IgD-negative memory B cell (primary cell): Measurements from ENCODE around the gene PTCSC3. TPM values are rescaled to one million over a fixed set of nuclear protein-coding genes. Genes with fewer than 3 reads are reported as not detected.

ENCODE experiments used
- H3K27ac Mint-ChIP-seq, 3 donors: one replicate each; pipeline ENCODE4 v1.8.0; 2020 to 2022; ENCODE audit warnings: mild to moderate bottlenecking in 3 of 3, mixed read lengths in 3 of 3, moderate library complexity in 1 of 3
- H3K27me3 Mint-ChIP-seq: one replicate; pipeline ENCODE4 v1.8.0; 2021; ENCODE audit warnings: mixed read lengths
- H3K36me3 Mint-ChIP-seq: one replicate; pipeline ENCODE4 v1.8.0; 2020; ENCODE audit warnings: mild to moderate bottlenecking, mixed read lengths
- H3K4me1 Mint-ChIP-seq, 3 donors: one replicate each; pipeline ENCODE4 v1.8.0; 2020 to 2022; ENCODE audit warnings: mixed read lengths in 3 of 3, mild to moderate bottlenecking in 1 of 3
- H3K4me3 Mint-ChIP-seq, 4 donors: one replicate each; pipeline ENCODE4 v1.8.0; 2020 to 2022; ENCODE audit warnings: mild to moderate bottlenecking in 4 of 4, mixed read lengths in 4 of 4, moderate library complexity in 3 of 4
- H3K9me3 Mint-ChIP-seq, 3 donors: one replicate each; pipeline ENCODE4 v1.8.0; 2020 to 2021; ENCODE audit warnings: mixed read lengths in 3 of 3, mild to moderate bottlenecking in 1 of 3
- polyA plus RNA-seq: library from polyadenylated mRNA; unstranded; fragments of 300-500 nt; fragmentation: Illumina TruSeq; gene quantifications from one replicate; pipeline ENCODE4 v1.2.3, GENCODE V29; 2021

The PTCSC3 gene
- polyA plus RNA-seq, 1 donor from 2014 or later: not detected

DNA sequence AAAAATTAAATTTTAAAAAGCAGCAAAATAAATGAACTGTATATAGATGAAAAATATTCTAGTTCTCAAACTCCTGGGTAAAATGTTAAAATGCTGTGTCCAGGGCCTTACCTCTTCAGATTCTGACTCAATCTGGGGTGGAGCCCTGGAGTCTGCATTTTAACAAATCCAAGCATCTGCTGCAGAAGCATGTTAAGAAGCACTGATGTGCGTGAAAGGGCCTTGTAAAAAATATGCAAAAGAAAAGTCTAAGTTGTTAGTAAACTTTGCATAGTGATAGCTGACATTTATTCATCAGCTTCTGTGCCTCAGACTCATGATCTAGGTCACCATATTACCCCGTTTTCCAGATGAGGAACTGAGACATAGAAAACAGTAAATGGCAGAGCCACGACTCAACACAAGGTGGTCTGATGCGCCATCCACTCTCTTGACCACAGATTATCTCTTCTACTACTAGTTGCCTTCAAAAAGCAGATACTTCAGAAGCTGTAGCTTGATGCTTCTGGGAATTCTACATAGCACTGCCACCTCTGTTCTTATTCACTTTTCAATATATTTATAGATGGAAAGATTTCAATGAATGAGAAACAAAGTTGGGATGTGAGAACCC, 28.0 kb upstream of the PTCSC3 start:
- H3K4me3 Mint-ChIP-seq: no peak overlapping the region
- no peaks in the 10 kb centered on the region for H3K4me1 Mint-ChIP-seq
- no peaks in the 10 kb centered on the region for H3K36me3 Mint-ChIP-seq
- peaks cover 0 to 5% (median 0%) of the 10 kb centered on the region in 3 donors for H3K9me3 Mint-ChIP-seq
- peaks cover 2% of the 10 kb centered on the region for H3K27me3 Mint-ChIP-seq
- no peak overlapping the region for H3K27ac Mint-ChIP-seq

DNA sequence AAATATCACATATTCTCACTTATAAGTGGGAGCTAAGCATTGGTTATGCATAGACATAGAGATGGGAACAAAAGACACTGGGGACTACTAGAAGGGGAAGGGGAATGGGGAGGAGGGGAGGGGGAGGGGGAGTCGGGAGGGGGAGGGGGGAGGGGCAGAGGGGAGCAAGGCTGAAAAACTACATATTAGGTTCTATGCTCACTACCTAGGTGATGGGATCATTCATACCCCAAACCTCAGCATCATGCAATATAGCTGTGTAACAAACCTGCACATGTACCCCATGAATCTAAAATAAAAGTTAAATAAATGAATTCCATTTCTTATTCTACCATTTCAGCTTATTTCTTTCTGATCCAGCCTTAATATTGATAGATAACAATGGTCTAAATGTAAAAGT, 21.9 kb upstream of the PTCSC3 start:
- H3K27ac Mint-ChIP-seq: no peak overlapping the region
- no peaks in the 10 kb centered on the region for H3K9me3 Mint-ChIP-seq
- H3K27me3 Mint-ChIP-seq: no peaks in the 10 kb centered on the region
- H3K36me3 Mint-ChIP-seq: no peaks in the 10 kb centered on the region
- no peak overlapping the region for H3K4me3 Mint-ChIP-seq
- H3K4me1 Mint-ChIP-seq: no peaks in the 10 kb centered on the region

DNA sequence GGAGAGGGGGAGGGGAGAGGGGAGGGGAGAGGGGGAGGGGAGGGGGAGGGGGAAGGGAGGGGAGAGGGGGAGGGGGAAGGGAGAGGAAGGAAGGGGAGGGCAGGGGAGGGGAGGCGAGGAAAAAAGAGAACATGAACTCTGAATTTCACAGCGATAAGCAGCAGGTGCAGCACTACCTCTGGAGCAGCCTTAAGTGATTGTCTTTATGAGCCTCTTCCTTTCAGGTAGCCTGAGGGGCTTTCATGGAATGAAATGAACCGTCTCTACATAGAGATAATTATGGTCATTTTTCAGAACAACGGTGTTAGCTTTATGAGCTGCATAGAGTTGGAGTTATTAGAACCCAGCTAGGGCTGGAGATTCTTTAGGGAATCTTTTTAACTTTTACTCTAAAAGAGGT, 18.1 kb upstream of the PTCSC3 start:
- no peaks in the 10 kb centered on the region for H3K4me1 Mint-ChIP-seq
- H3K4me3 Mint-ChIP-seq: no peak overlapping the region
- no peak overlapping the region for H3K27ac Mint-ChIP-seq
- peaks cover 0 to 3% (median 0%) of the 10 kb centered on the region in 3 donors for H3K9me3 Mint-ChIP-seq
- no peaks in the 10 kb centered on the region for H3K27me3 Mint-ChIP-seq
- no peaks in the 10 kb centered on the region for H3K36me3 Mint-ChIP-seq

DNA sequence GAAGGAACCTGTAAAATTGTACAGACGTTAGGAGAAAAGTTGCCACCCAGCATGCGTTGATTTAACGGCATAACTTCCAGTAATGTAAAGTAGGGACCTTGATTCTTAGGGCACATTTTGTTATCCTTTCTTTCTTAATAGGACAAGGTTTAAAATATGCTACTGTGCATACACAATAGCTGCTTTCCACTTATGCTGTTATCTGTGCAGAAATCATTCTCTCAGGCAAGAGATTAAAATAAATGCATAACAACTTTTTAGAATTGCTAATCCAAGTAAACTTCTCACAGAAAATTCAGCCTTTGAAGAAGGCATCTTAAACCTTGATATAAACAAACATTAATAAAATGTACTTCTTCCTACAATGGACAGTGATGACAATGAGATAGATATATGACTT, 16.0 kb upstream of the PTCSC3 start:
- Mint-ChIP-seq H3K27me3 (no peaks in the 10 kb centered on the region), H3K36me3 (no peaks in the 10 kb centered on the region), H3K4me1 (no peaks in the 10 kb centered on the region), H3K9me3 (peaks cover 0 to 3% (median 0%) of the 10 kb centered on the region in 3 donors), H3K27ac (no peak overlapping the region), H3K4me3 (no peak overlapping the region)

DNA sequence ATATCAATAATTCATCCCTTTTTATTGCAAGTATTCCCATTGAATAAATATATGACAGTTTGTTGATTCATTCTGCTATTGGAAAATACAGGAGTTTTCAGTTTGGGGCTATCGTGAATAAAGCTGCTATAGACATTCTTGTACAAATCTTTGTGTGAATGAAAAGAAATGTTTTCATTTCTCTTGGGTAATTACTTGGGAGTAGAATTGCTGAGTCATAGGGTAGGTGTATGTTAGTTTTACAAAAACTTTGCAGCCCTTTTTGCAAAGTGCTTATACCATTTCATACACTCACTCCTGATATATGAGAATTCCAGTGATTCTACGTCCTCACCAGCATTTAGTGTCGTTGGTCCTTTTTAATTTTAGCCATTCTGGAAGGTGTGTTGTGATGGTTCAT, 6.9 kb upstream of the PTCSC3 start:
- no peak overlapping the region for H3K4me3 Mint-ChIP-seq
- H3K4me1 Mint-ChIP-seq: no peaks in the 10 kb centered on the region
- no peaks in the 10 kb centered on the region for H3K36me3 Mint-ChIP-seq
- H3K9me3 Mint-ChIP-seq: no peaks in the 10 kb centered on the region
- H3K27ac Mint-ChIP-seq: no peak overlapping the region
- H3K27me3 Mint-ChIP-seq: peaks cover 2% of the 10 kb centered on the region

DNA sequence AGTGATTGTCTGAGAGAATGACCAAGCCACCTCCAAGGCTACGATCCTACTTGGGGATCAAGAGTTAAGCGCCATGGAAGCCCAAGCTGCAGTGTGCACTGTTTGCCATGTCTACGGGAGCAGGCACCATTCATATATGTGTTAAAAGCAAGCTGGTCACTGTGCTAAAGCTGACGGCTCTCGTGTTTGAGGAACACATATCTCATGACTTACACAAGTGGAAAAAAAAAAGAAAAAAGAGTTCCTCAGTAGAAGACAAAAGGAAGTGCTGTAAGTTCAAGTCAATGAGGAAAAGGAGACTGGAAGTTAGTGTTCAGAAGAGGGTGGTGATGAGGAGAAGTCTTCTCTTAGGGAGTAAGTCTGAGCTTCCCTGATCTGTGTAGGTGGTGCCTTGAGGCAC, 4.9 kb upstream of the PTCSC3 start:
- Mint-ChIP-seq H3K36me3 (no peaks in the 10 kb centered on the region), H3K9me3 (peaks cover 0 to 2% (median 2%) of the 10 kb centered on the region in 3 donors), H3K4me3 (no peak overlapping the region), H3K27me3 (peaks cover 7% of the 10 kb centered on the region), H3K27ac (no peak overlapping the region), H3K4me1 (no peaks in the 10 kb centered on the region)

DNA sequence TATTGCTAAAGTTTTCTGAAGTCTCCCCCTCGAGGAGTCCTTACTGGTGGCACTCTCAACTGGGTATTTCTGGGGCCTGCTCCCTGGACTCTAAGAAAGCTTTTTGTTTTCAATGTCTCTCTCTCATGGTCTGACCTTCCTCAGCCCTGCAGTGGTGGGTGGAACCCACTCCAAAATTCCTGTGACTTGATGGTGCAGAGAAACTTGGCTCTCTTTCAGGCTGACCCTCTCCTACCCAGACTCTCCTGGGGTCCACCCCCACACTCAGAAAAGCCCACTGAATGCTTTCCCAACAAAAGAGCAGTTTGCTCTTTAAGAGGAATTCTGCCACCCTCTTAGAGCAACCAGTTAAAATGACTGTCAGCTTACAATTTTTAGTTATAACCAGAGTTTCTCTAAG, 967 bp upstream of the PTCSC3 start:
- Mint-ChIP-seq H3K4me1 (no peaks in the 10 kb centered on the region), H3K9me3 (peaks cover 0 to 2% (median 2%) of the 10 kb centered on the region in 3 donors), H3K27me3 (peaks cover 9% of the 10 kb centered on the region), H3K36me3 (no peaks in the 10 kb centered on the region), H3K27ac (no peak overlapping the region), H3K4me3 (no peak overlapping the region)

DNA sequence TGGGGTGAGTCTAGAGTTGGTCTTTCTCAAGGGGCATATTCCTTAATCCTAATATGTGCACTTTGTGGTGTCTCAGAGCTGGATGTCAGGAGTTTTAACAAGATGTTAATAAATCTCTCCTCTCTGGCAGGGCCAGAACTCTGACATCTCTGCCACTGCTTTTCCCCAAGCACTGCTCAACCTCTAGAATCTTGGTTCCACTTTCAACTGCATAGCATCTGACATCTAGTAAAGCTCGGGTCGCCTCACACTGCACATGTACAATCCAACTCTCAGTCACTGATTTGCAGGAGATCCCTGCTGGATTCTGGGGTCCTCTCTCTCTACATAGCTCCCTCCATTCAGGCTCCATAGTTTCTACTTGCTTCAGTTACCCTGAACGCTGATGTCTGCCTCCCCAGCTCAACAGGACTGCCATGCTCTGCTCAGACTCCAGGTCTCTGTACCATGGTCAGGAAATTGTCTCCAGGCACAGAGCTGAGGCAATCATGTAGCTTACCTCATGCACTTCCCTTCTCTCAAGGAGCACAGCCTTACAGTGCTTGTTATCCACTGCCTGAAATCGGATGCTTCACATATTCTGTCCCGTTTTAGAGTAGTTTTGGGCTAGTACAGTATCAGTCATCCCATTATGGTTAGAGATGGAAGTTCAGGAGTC, 1.6 kb downstream of the PTCSC3 start:
- Mint-ChIP-seq H3K36me3 (no peaks in the 10 kb centered on the region), H3K4me1 (no peaks in the 10 kb centered on the region), H3K27ac (no peak overlapping the region), H3K27me3 (peaks cover 7% of the 10 kb centered on the region), H3K4me3 (no peak overlapping the region), H3K9me3 (peaks cover 0 to 2% (median 2%) of the 10 kb centered on the region in 3 donors)

DNA sequence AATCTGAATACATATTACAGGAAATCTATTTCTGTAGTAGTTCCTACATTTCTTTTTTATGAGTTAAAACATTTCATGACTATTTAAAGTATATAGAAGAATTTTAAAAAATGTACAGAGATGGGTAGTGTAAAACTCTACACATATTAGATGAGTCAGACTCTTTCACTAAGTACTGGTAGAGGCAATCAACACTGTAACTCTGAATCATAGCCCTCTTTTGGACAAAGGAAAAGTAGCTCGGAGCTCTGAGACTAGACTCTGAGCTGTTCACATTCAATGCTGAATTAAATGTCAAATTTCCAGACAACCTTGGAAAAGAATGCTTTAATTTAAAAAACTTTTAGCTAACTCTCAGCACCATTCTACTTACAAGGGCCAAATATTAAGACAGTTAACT, 3.4 kb downstream of the PTCSC3 start:
- peaks cover 0 to 2% (median under 1%) of the 10 kb centered on the region in 3 donors for H3K9me3 Mint-ChIP-seq
- H3K27me3 Mint-ChIP-seq: peaks cover 7% of the 10 kb centered on the region
- H3K36me3 Mint-ChIP-seq: no peaks in the 10 kb centered on the region
- no peak overlapping the region for H3K27ac Mint-ChIP-seq
- no peak overlapping the region for H3K4me3 Mint-ChIP-seq
- H3K4me1 Mint-ChIP-seq: no peaks in the 10 kb centered on the region

DNA sequence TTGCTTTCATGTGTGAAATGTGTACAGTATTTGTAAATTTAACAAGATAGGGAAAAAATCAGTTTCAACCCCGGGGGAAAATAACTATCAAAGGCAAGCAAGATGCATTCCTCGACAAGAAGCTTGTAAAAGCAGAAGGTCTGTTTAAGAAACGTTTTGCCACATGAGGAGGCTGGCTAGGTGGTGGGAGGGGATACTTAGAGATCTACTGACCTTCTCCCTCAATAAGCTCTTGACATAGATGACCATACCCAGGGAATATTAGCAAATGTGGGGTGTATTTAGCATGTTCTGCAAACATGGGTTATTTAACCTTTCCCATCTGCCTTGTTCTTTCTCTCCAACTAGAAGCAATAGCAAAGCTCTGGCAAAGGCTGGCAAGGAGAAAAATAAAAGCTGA, 4.9 kb downstream of the PTCSC3 start:
- H3K27me3 Mint-ChIP-seq: peaks cover 3% of the 10 kb centered on the region
- H3K9me3 Mint-ChIP-seq: no peaks in the 10 kb centered on the region
- no peak overlapping the region for H3K4me3 Mint-ChIP-seq
- no peak overlapping the region for H3K27ac Mint-ChIP-seq
- no peaks in the 10 kb centered on the region for H3K4me1 Mint-ChIP-seq
- no peaks in the 10 kb centered on the region for H3K36me3 Mint-ChIP-seq

DNA sequence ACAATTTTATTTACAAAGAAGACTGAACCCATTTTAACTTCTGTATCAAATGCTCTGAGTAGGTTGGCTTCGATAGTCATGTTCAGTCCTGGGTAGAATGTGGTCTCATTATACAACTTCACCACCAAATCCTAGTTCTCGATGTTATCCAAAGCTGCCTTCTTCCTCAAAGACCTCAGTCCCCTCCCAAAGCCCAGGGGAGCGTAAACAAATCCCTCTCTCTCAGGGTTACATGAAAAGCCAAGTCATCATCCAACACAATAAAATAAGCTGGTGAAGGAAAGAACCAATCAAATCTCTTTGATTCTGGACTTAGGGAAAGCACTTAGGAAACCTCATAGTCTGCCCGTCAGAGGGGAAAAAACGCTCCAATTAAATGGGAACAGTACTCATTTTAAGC, 9.1 kb downstream of the PTCSC3 start:
- Mint-ChIP-seq H3K36me3 (no peaks in the 10 kb centered on the region), H3K4me1 (no peaks in the 10 kb centered on the region), H3K4me3 (no peak overlapping the region), H3K9me3 (no peaks in the 10 kb centered on the region), H3K27ac (no peak overlapping the region), H3K27me3 (no peaks in the 10 kb centered on the region)

DNA sequence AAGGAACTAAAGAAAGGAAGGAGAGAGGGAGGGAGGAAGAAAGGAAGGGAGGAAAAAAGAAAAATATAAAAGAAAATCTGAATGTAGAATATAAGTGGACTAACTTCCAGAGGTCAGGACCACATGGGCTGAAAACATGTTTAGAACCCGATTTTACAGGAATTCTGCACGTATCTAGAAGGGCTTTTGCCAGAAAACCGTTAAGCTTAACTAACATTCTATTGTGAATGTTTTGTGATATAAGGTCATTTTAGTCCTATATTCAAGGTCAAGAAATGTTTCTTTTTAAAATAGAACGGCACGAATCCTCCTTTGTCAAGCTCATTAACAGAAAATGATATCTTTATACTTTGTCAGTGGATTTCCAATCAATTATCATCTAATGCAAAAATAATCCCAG, 13.1 kb downstream of the PTCSC3 start:
- Mint-ChIP-seq H3K27me3 (no peaks in the 10 kb centered on the region), H3K4me1 (no peaks in the 10 kb centered on the region), H3K27ac (no peak overlapping the region), H3K4me3 (no peak overlapping the region), H3K36me3 (no peaks in the 10 kb centered on the region), H3K9me3 (peaks cover 0 to 2% (median 0%) of the 10 kb centered on the region in 3 donors)

DNA sequence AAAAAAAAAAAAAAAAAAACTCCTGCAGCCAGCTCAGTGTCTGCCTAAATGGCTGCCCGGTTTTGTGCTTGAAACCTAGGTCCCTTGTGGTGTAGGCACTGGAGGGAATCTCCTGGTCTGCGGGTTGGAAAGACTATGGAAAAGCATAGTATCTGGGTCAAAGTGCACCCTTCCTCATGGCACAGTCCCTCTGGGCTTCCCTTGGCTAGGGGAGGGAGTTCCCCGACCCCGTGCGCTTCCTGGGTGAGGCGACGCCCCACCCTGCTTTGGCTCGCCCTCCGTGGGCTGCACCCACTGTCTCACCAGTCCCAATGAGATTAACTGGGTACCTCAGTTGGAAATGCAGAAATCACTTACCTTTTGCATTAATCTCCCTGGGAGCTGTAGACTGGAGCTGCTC, 14.3 kb downstream of the PTCSC3 start:
- Mint-ChIP-seq H3K36me3 (no peaks in the 10 kb centered on the region), H3K4me3 (no peak overlapping the region), H3K27ac (no peak overlapping the region), H3K27me3 (no peaks in the 10 kb centered on the region), H3K4me1 (no peaks in the 10 kb centered on the region), H3K9me3 (peaks cover 0 to 2% (median 0%) of the 10 kb centered on the region in 3 donors)

DNA sequence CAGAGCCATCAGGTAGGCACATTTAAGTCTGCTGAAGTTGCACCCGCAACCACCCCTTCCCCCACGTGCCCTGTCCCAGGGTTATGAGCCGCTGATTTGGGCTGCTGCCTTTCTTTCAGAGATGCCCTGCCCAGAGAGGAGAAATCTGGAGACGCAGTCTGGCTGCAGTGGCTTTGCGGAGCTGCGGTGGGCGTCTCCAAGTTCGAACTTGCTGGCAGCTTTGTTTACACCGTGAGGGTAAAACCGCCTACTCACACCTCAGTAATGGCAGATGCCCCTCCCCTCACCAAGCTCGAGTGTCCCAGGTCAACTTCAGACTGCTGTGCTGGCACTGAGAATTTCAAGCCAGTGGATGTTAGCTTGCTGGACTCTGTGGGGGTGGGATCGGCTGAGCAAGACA, 14.7 kb downstream of the PTCSC3 start:
- H3K27ac Mint-ChIP-seq: no peak overlapping the region
- no peak overlapping the region for H3K4me3 Mint-ChIP-seq

DNA sequence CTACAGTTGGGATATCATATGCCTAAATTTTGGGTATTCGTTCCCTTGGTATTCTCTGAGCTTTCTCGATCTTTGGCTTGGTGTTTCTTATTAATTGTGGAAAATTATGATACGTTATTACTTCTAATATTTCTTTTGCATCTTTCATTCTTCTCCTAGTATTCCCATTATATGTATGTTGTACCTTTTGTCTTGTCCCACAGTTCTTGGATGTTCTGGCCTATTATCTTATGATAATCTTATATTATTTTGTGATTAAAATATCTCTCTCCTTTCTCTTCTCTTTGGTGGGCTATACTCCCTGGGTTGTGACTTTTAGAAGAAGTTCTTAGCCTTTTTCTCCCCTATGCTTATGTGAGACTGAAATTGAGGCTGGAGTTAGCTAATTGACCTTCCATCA, 25.2 kb downstream of the PTCSC3 start:
- H3K36me3 Mint-ChIP-seq: peaks cover 2% of the 10 kb centered on the region
- H3K9me3 Mint-ChIP-seq: peaks cover 4 to 12% (median 10%) of the 10 kb centered on the region in 3 donors

More for the DNA sequence above, 14.7 kb downstream of the PTCSC3 start:
- H3K4me1 Mint-ChIP-seq: no peaks in the 10 kb centered on the region
- no peaks in the 10 kb centered on the region for H3K27me3 Mint-ChIP-seq
- H3K9me3 Mint-ChIP-seq: peaks cover 0 to 5% (median 0%) of the 10 kb centered on the region in 3 donors
- H3K36me3 Mint-ChIP-seq: no peaks in the 10 kb centered on the region

DNA sequence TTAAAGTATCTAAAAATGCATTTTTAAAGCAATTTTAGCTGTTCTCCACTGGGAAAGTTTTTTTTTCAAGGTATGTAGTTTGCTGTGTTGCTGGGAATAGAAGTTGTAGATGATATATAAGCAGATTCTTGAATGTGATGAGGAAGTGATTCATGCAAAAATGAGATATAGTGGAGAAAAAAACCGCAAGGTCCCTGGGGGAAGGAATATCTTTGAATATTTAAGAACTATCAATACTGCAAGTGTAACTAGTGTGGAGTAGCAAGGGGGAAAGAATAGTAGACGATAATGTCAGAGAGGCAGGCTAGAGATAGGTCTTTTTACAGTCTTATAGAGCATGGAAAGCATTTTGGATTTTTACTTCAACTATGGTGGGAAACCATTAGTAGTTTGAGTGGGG, 42.5 kb downstream of the PTCSC3 start:
- Mint-ChIP-seq H3K27ac (peak overlapping the region in 1 of 3 donors; percentile 57), H3K4me3 (no peak overlapping the region), H3K4me1 (no peaks in the 10 kb centered on the region), H3K9me3 (no peaks in the 10 kb centered on the region), H3K27me3 (no peaks in the 10 kb centered on the region), H3K36me3 (no peaks in the 10 kb centered on the region)

More for the DNA sequence above, 25.2 kb downstream of the PTCSC3 start:
- Mint-ChIP-seq H3K27ac (no peak overlapping the region), H3K4me1 (no peaks in the 10 kb centered on the region), H3K4me3 (no peak overlapping the region), H3K27me3 (peaks cover 2% of the 10 kb centered on the region)
